ENCODE results near the gene LGALS13. TPM values are rescaled to one million over a fixed set of nuclear protein-coding genes. Genes with fewer than 3 reads are reported as not detected.

LGALS13 gene
- total RNA-seq, 2 donors from 2014 or later, result not detected

- no peaks in the 10 kb centered on the region for H3K36me3 Mint-ChIP-seq (ENCODE audit: low read depth)
- TF ChIP-seq CTCF (conservative IDR thresholded peaks at IDR 0.05), result no peak
Observed at GRCh38 chr19:39637891-39638290, 35.6 kb downstream of the LGALS13 start.

DNA sequence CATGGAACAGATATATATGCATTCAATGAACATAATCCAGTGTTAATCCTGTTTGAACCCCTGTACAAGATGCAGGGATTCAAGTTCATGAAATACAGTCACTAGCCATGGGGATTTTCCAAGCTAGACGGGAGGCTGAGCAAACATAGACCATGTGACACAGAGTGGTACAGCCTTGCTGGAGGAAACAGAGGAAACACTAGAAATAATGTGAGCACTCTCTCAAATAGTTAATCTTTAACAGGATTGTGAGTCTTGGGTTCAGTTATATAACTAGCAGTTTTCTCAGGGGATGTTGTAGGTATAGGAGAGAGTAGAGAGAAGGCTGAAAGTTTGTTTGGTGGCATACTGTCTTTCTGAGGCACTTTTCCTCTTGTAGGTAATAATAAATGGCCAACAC, 39.4 kb downstream of the LGALS13 start:
- no peaks in the 10 kb centered on the region for H3K9me3 ChIP-seq (ENCODE audit: control insufficient read depth, low read length)
- peaks cover 19% of the 10 kb centered on the region for H3K27me3 Mint-ChIP-seq (ENCODE audit: insufficient read depth)
- H3K27ac ChIP-seq (ENCODE audit: low read depth, low read length), result no peak overlapping the region
- no peak overlapping the region for H3K4me3 Mint-ChIP-seq
- H3K36me3 Mint-ChIP-seq (ENCODE audit: low read depth), result no peaks in the 10 kb centered on the region
- no peak for DNase-seq
- H3K9ac ChIP-seq (ENCODE audit: extremely low read depth, low read length, poor library complexity, severe bottlenecking), result no peak overlapping the region
- WGBS, 2 experiments (ENCODE audit: insufficient coverage in 1 of 2, insufficient read length in 1 of 2), result 50 to 59% methylated on average over 1 of the region's 1 CpG
- no peak overlapping the region for H3K27ac Mint-ChIP-seq
- H3K36me3 ChIP-seq (ENCODE audit: control insufficient read depth, insufficient read depth, low read length), result no peaks in the 10 kb centered on the region
- H3K4me1 ChIP-seq (ENCODE audit: control insufficient read depth, insufficient read depth, low read length), result no peaks in the 10 kb centered on the region
- H3K27me3 ChIP-seq (ENCODE audit: control insufficient read depth, insufficient read depth, low read length, poor library complexity, severe bottlenecking), result peaks cover 15% of the 10 kb centered on the region
- TF ChIP-seq CTCF (conservative IDR thresholded peaks at IDR 0.05), result no peak
- H3K4me3 ChIP-seq (ENCODE audit: low read length), result no peak overlapping the region
- H3K4me1 Mint-ChIP-seq, result no peaks in the 10 kb centered on the region
- no peaks in the 10 kb centered on the region for H3K9me3 Mint-ChIP-seq

More at GRCh38 chr19:39637891-39638290, 35.6 kb downstream of the LGALS13 start:
- H3K9me3 ChIP-seq (ENCODE audit: control insufficient read depth, low read length), result no peaks in the 10 kb centered on the region
- H3K9ac ChIP-seq (ENCODE audit: extremely low read depth, low read length, poor library complexity, severe bottlenecking), result no peak overlapping the region
- WGBS, 2 experiments (ENCODE audit: insufficient coverage in 1 of 2, insufficient read length in 1 of 2), result 64 to 68% methylated on average over 2 to 4 of the region's 4 CpGs
- H3K4me3 Mint-ChIP-seq, result no peak overlapping the region
- no peaks in the 10 kb centered on the region for H3K36me3 ChIP-seq (ENCODE audit: control insufficient read depth, insufficient read depth, low read length)
- no peaks in the 10 kb centered on the region for H3K9me3 Mint-ChIP-seq
- H3K27ac Mint-ChIP-seq, result no peak overlapping the region
- no peak overlapping the region for H3K4me3 ChIP-seq (ENCODE audit: low read length)
- DNase-seq, result no peak
- no peak overlapping the region for H3K27ac ChIP-seq (ENCODE audit: low read depth, low read length)
- no peaks in the 10 kb centered on the region for H3K4me1 Mint-ChIP-seq
- peaks cover 26% of the 10 kb centered on the region for H3K27me3 Mint-ChIP-seq (ENCODE audit: insufficient read depth)
- H3K27me3 ChIP-seq (ENCODE audit: control insufficient read depth, insufficient read depth, low read length, poor library complexity, severe bottlenecking), result peaks cover 24% of the 10 kb centered on the region
- no peaks in the 10 kb centered on the region for H3K4me1 ChIP-seq (ENCODE audit: control insufficient read depth, insufficient read depth, low read length)

- H3K36me3 Mint-ChIP-seq (ENCODE audit: low read depth), result no peaks in the 10 kb centered on the region
- H3K4me3 ChIP-seq (ENCODE audit: low read length), result no peak overlapping the region
- H3K27ac ChIP-seq (ENCODE audit: low read depth, low read length), result no peak overlapping the region
- TF ChIP-seq CTCF (conservative IDR thresholded peaks at IDR 0.05), result no peak
- no peak for DNase-seq
- no peaks in the 10 kb centered on the region for H3K4me1 Mint-ChIP-seq
- no peaks in the 10 kb centered on the region for H3K9me3 Mint-ChIP-seq
- no peak overlapping the region for H3K27ac Mint-ChIP-seq
- H3K9ac ChIP-seq (ENCODE audit: extremely low read depth, low read length, poor library complexity, severe bottlenecking), result no peak overlapping the region
- H3K27me3 ChIP-seq (ENCODE audit: control insufficient read depth, insufficient read depth, low read length, poor library complexity, severe bottlenecking), result peaks cover 14% of the 10 kb centered on the region
- no peaks in the 10 kb centered on the region for H3K9me3 ChIP-seq (ENCODE audit: control insufficient read depth, low read length)
- H3K4me3 Mint-ChIP-seq, result no peak overlapping the region
- H3K27me3 Mint-ChIP-seq (ENCODE audit: insufficient read depth), result peaks cover 11% of the 10 kb centered on the region
- 63 to 68% methylated on average over 2 to 5 of the region's 5 CpGs for WGBS, 2 experiments (ENCODE audit: insufficient coverage in 1 of 2, insufficient read length in 1 of 2)
- no peaks in the 10 kb centered on the region for H3K4me1 ChIP-seq (ENCODE audit: control insufficient read depth, insufficient read depth, low read length)
- H3K36me3 ChIP-seq (ENCODE audit: control insufficient read depth, insufficient read depth, low read length), result no peaks in the 10 kb centered on the region
Observed at GRCh38 chr19:39643591-39643990, 41.3 kb downstream of the LGALS13 start.
